K562 (cell line): Measurements from ENCODE around the gene RERE. TPM values are rescaled to one million over a fixed set of nuclear protein-coding genes. Genes with fewer than 3 reads are reported as not detected.

Experiments
- ATAC-seq: fragments of 200-7000 bp; cut with Tn5 transposase; 3 replicates; pipeline ENCODE4 v1.9.1; 2020; ENCODE audit warnings: moderate library complexity
- BruUV-seq: library from RNA; stranded (reverse); fragments of 400-500 nt; replicated peaks from 2 replicates; lab custom pipeline; 2021; lab: Mats Ljungman, UMichigan
- CTCF ChIA-PET: fragments of 300-600 bp; formaldehyde crosslinking; extraction: SDS; loops from one replicate; lab custom pipeline; 2021; ENCODE audit warnings: low intra/inter-chr PET ratio; lab: Yijun Ruan, JAX
- POLR2A ChIA-PET: fragments of 300-600, 350-650 bp; sonication (Branson Sonifier 250); formaldehyde crosslinking; extraction: SDS; loops from one replicate; lab custom pipeline; 2021; ENCODE audit warnings: antibody characterized with exemption, inconsistent platforms; lab: Yijun Ruan, JAX
- DNase-seq, 4 experiments: peaks; one replicate each; pipeline versions ENCODE4 v3.0.0 to v3.0.0-alpha.2; 2011 to 2018; ENCODE audit warnings: low spot score in 3 of 4, mixed read lengths in 3 of 4; ENCODE audit errors: extremely low read depth in 1 of 4
- FAIRE-seq: peaks from 2 replicates; lab custom pipeline; 2011; peaks lifted over from hg19 to GRCh38; lab: Jason Lieb, UNC
- H2AFZ ChIP-seq: 2 replicates; pipeline ENCODE4 v1.6.0; 2011; ENCODE audit warnings: low read depth, low read length, control low read depth, inconsistent platforms
- H3K27ac ChIP-seq: fragments of 200-600 bp; 3 replicates; pipeline ENCODE4 v1.8.0; 2011; ENCODE audit warnings: low read depth, mild to moderate bottlenecking, control low read depth, inconsistent platforms, low read length, moderate library complexity, mixed read lengths; ENCODE audit errors: extremely low read depth
- H3K27me3 ChIP-seq, 2 experiments: fragments of 300-600 bp in 1 of 2; 2 replicates in 1 of 2; 3 replicates in 1 of 2; pipeline versions ENCODE4 v1.6.0 to v1.8.0; 2011; ENCODE audit warnings: inconsistent platforms in 2 of 2, low read length in 2 of 2, mild to moderate bottlenecking in 1 of 2, mixed read lengths in 1 of 2, moderate library complexity in 1 of 2; ENCODE audit not compliant: control insufficient read depth in 2 of 2, insufficient read depth in 2 of 2
- H3K36me3 ChIP-seq: fragments of 300-600 bp; 3 replicates; pipeline ENCODE4 v1.8.0; 2011; ENCODE audit warnings: mild to moderate bottlenecking, low read length, inconsistent platforms; ENCODE audit not compliant: control insufficient read depth, insufficient read depth
- H3K4me1 ChIP-seq, 2 experiments: fragments of 200-600 bp in 1 of 2; replicated peaks in 1 of 2; 2 replicates in 1 of 2; 3 replicates in 1 of 2; pipeline versions ENCODE4 v1.5.1 to v1.8.0; 2011; ENCODE audit warnings: inconsistent platforms in 2 of 2, low read length in 2 of 2, mild to moderate bottlenecking in 1 of 2, mixed read lengths in 1 of 2, moderate library complexity in 1 of 2; ENCODE audit not compliant: control insufficient read depth in 2 of 2, insufficient read depth in 2 of 2
- H3K4me2 ChIP-seq: 2 replicates; pipeline ENCODE4 v1.6.1; 2011; ENCODE audit warnings: low read length, control low read depth, inconsistent platforms, mixed read lengths; ENCODE audit not compliant: insufficient read depth
- H3K4me3 ChIP-seq: fragments of 200-600 bp; sonication (generic), shearing (Covaris generic); 2 replicates; pipeline ENCODE4 v1.5.1; 2016; ENCODE audit warnings: control low read depth, inconsistent platforms
- H3K79me2 ChIP-seq: fragments of 200-600 bp; 3 replicates; pipeline ENCODE4 v1.8.0; 2011; ENCODE audit warnings: low read length, inconsistent platforms; ENCODE audit not compliant: control insufficient read depth, insufficient read depth
- H3K9ac ChIP-seq, 2 experiments: 2 replicates each; pipeline versions ENCODE4 v1.6.0 to v1.6.1; 2011; ENCODE audit warnings: low read depth in 2 of 2, low read length in 2 of 2, control low read depth in 1 of 2, inconsistent platforms in 1 of 2, mild to moderate bottlenecking in 1 of 2, mixed read lengths in 1 of 2; ENCODE audit not compliant: insufficient read depth in 1 of 2
- H3K9me1 ChIP-seq: one replicate; pipeline ENCODE4 v1.6.0; 2011; ENCODE audit warnings: inconsistent platforms, mild to moderate bottlenecking, low read length, moderate library complexity; ENCODE audit not compliant: control insufficient read depth, insufficient read depth
- H3K9me3 ChIP-seq: replicated peaks from 2 replicates; pipeline ENCODE4 v1.5.1; 2011; ENCODE audit warnings: low read depth, low read length, inconsistent platforms; ENCODE audit not compliant: control insufficient read depth, insufficient read depth
- H4K20me1 ChIP-seq: replicated peaks from 2 replicates; pipeline ENCODE4 v1.6.1; 2011; ENCODE audit warnings: low read length, inconsistent platforms, mixed read lengths; ENCODE audit not compliant: control insufficient read depth, insufficient read depth
- CC2D1A ChIP-seq: fragments of 450-650 bp; IDR thresholded peaks from 2 replicates; pipeline ENCODE4 v1.6.1; 2017; ENCODE audit warnings: mild to moderate bottlenecking
- ETV1 ChIP-seq: fragments of 450-650 bp; conservative IDR thresholded peaks from 2 replicates; pipeline ENCODE4 v1.6.1; 2016; ENCODE audit warnings: missing genetic modification characterization, control low read depth, low read depth, missing compliant biosample characterization
- HLTF ChIP-seq: fragments of 450-650 bp; IDR thresholded peaks from 2 replicates; pipeline ENCODE4 v1.6.1; 2016
- PCBP1 ChIP-seq: fragments of 200-400 bp; formaldehyde crosslinking; IDR thresholded peaks from 2 replicates; pipeline ENCODE4 v1.6.1; 2018; ENCODE audit warnings: mild to moderate bottlenecking, low read depth, low read length; ENCODE audit not compliant: poor library complexity, severe bottlenecking
- RAD21 ChIP-seq, 2 experiments: fragments of 250-450 bp in 1 of 2; fragments of 450-650 bp in 1 of 2; sonication (Bioruptor Pico) in 1 of 2; formaldehyde crosslinking in 1 of 2; IDR thresholded peaks in 1 of 2; conservative IDR thresholded peaks in 1 of 2; 2 replicates each; pipeline versions ENCODE4 v1.4.0 to v1.8.0; 2020 to 2022; ENCODE audit warnings: mild to moderate bottlenecking in 2 of 2, moderate library complexity in 1 of 2
- RB1 ChIP-seq: fragments of 450-650 bp; IDR thresholded peaks from 2 replicates; pipeline ENCODE4 v1.6.1; 2017; ENCODE audit warnings: low read depth, mild to moderate bottlenecking
- SMC3 ChIP-seq: conservative IDR thresholded peaks from 2 replicates; pipeline ENCODE4 v1.6.1; 2011; ENCODE audit warnings: low read depth, low read length, improper control_type of control experiment; ENCODE audit not compliant: insufficient read depth
- ZNF695 ChIP-seq: fragments of 450-650 bp; formaldehyde crosslinking; IDR thresholded peaks from 2 replicates; pipeline ENCODE4 v1.4.0; 2020; ENCODE audit warnings: mild to moderate bottlenecking, moderate library complexity
- WGBS: fragments of 100-300 bp; shearing (Covaris generic); methylation state at CpG from one replicate; pipeline ENCODE4 v1.1.6; 2016; ENCODE audit warnings: low coverage, mixed read lengths; ENCODE audit not compliant: insufficient coverage; ENCODE audit errors: missing lambda C conversion rate; 5-methylcytosine and 5-hydroxymethylcytosine counted together
- in situ Hi-C: fragments of 300-500 bp; cut with MboI; formaldehyde crosslinking; loops from 4 replicates; pipeline ENCODE4 v1.15.0; 2018; ENCODE audit warnings: inconsistent platforms, mixed read lengths
- intact Hi-C: fragments of 100-400 bp; cut with micrococcal nuclease; formaldehyde crosslinking; loops from 2 replicates; pipeline ENCODE4 v1.14.2; 2022
- polyA plus RNA-seq, 8 experiments: library from polyadenylated mRNA; depleted of rRNA in 4 of 8; stranded (reverse) in 5 of 8; unstranded in 3 of 8; fragments of >200 nt; fragmentation: Nextera tagmentation in 2 of 8; fragmentation: Illumina TruSeq in 1 of 8; extraction: Ambion mirVana in 2 of 8; extraction: Trizol in 1 of 8; gene quantifications; 2 replicates each; pipeline versions ENCODE4 v1.2.1 to v1.2.3, GENCODE V29; 2011 to 2014; ENCODE audit warnings: inconsistent platforms in 1 of 8, missing spikeins in 1 of 8
- total RNA-seq, 7 experiments: library from RNA; depleted of rRNA in 6 of 7; stranded (reverse); fragments of >200 nt in 6 of 7; fragmentation: Illumina TruSeq in 2 of 7; extraction: Trizol in 2 of 7; gene quantifications; 2 replicates each; pipeline versions ENCODE4 v1.2.1 to v1.2.3, GENCODE V29; 2011 to 2021; ENCODE audit warnings: low replicate concordance in 1 of 7
- TF ChIP-seq, protein P1 (sequence below), 2 experiments: IDR thresholded peaks in 1 of 2; conservative IDR thresholded peaks in 1 of 2; 2 replicates each; pipeline ENCODE4 v1.6.1; 2016; ENCODE audit warnings: low read depth in 2 of 2, mild to moderate bottlenecking in 1 of 2, missing compliant biosample characterization in 1 of 2, missing genetic modification characterization in 1 of 2, moderate library complexity in 1 of 2
- TF ChIP-seq, protein P2 (sequence below), 3 experiments: fragments of 200-800 bp in 1 of 3; sonication (Bioruptor generic) in 1 of 3; sonication (generic) in 1 of 3; formaldehyde crosslinking in 1 of 3; IDR thresholded peaks; 2 replicates each; pipeline versions ENCODE4 v1.6.1 to v1.8.0; 2016 to 2022; ENCODE audit warnings: mild to moderate bottlenecking in 2 of 3, missing compliant biosample characterization in 2 of 3, missing genetic modification characterization in 2 of 3, missing genetic modification reagents in 1 of 3
- TF ChIP-seq, protein P3 (sequence below): fragments of 450-650 bp; IDR thresholded peaks from 2 replicates; pipeline ENCODE4 v1.6.1; 2018; ENCODE audit not compliant: partially characterized antibody

Gene RERE
- total and polyA plus RNA-seq, 9 of the 15 experiments (the other 6 are each of a cell fraction or from before 2014, with no cell fraction given): 3.0 to 51.5 (median 13.4) TPM

DNA sequence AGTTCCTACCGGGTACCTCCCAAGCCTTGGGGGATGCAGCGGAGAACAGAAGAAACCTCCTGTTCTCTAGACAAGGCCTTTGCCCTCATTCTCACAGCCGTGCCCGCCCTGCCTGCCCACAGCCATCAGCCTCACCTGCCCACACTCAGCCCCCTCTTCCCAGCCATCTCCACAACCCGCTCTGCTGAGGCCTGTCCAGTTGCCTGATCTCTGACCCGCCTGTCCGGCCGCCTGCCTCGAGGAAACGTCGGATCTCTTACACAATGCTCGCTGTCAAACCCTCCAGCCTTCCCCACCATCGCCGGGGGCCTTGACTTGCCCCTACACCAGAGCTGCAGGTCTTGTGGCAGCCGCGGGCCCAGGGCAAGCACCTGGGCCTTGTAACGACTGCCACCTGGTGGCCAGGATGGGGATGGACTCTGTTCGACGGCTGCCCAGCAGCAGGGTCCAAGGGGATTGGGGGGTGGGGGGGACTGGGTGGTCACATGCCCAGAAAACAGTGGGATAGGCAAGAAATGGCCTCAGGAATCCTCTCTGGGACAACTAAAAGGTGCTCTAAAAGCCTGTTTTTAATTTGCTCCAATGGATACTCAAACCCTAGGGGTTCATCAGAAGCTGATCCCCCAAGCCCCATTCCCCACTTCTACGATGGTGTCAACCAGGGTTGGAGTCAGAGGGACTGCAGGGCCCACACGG, 468.5 kb downstream of the RERE start:
- Histone ChIP-seq H3K9me3 (no peaks in the 10 kb centered on the region), H3K36me3 (peaks cover 5% of the 10 kb centered on the region; the same call in 2 of the 3 replicates), H3K79me2 (no peaks in the 10 kb centered on the region), H3K9ac (no peak overlapping the region), H4K20me1 (peaks cover 34% of the 10 kb centered on the region), H3K9me1 (peaks cover 3% of the 10 kb centered on the region), H3K4me3 (no peak overlapping the region), H3K27ac (no peak overlapping the region), H3K4me2 (no peak overlapping the region), H3K4me1 (peaks cover 0 to 25% of the 10 kb centered on the region in 2 experiments; a peak in 2 of 5 replicates), H2AFZ (no peak overlapping the region), H3K27me3 (peaks cover 22 to 46% of the 10 kb centered on the region in 2 experiments)
- intact Hi-C loops (loop anchor here (1.0 to 5.0 kb wide), 4 partner anchors 318 to 682 kb away; no protein-coding TSS in a partner anchor), in situ Hi-C loops (no loop called here)
- peak; percentile 76 to 94 (median 90) for DNase-seq
- WGBS: 7% methylated on average over 18 of the region's 21 CpGs
- no TSS peak for BruUV-seq
- FAIRE-seq: peak; percentile 55
- ChIA-PET POLR2A (interaction anchor here (0.6 to 0.7 kb wide), 2 partner anchors 373 to 382 kb away, joined by 3 to 6 read pairs; no protein-coding TSS in a partner anchor), CTCF (interaction anchor here (0.5 to 5.0 kb wide), 10 partner anchors 23 to 681 kb away, joined by 3 to 35 read pairs (median 8); no protein-coding TSS in a partner anchor)
- peak; percentile 85 for ATAC-seq
- peak; percentile 79 for TF ChIP-seq PCBP1
- TF ChIP-seq HLTF: 0 out of 2 replicates have a peak, but pooled peaks have one; percentile 71
- TF ChIP-seq, protein P1, sequence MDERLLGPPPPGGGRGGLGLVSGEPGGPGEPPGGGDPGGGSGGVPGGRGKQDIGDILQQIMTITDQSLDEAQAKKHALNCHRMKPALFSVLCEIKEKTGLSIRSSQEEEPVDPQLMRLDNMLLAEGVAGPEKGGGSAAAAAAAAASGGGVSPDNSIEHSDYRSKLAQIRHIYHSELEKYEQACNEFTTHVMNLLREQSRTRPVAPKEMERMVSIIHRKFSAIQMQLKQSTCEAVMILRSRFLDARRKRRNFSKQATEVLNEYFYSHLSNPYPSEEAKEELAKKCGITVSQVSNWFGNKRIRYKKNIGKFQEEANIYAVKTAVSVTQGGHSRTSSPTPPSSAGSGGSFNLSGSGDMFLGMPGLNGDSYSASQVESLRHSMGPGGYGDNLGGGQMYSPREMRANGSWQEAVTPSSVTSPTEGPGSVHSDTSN (CRISPR knock-in tag; IDR thresholded peaks at IDR 0.05; ENCODE audit: low read depth): no peak
- TF ChIP-seq, protein P1 (tag; conservative IDR thresholded peaks at IDR 0.05; ENCODE audit: low read depth): no peak
- no peak for TF ChIP-seq ETV1
- TF ChIP-seq, protein P2, sequence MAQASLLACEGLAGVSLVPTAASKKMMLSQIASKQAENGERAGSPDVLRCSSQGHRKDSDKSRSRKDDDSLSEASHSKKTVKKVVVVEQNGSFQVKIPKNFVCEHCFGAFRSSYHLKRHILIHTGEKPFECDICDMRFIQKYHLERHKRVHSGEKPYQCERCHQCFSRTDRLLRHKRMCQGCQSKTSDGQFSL (CRISPR knock-in tag; IDR thresholded peaks at IDR 0.05): 0 out of 2 replicates have a peak, but pooled peaks have one; percentile 1
- TF ChIP-seq, protein P2 (tag; IDR thresholded peaks at IDR 0.05): 0 out of 4 replicates have a peak, but pooled peaks of 1 of the 2 experiments have one; percentile 37
- peak; percentile 62; the same call in 1 of the 2 replicates for TF ChIP-seq RB1
- peak; percentile 88 to 92 for TF ChIP-seq RAD21 (CRISPR knock-in tag; conservative IDR thresholded peaks at IDR 0.05 in 1 of 2, IDR thresholded peaks at IDR 0.05 in 1 of 2)
- no peak for TF ChIP-seq ZNF695 (CRISPR knock-in tag)
- TF ChIP-seq SMC3: peak; percentile 94
- TF ChIP-seq CC2D1A: peak; percentile 62; the same call in 1 of the 2 replicates
- TF ChIP-seq, protein P3, sequence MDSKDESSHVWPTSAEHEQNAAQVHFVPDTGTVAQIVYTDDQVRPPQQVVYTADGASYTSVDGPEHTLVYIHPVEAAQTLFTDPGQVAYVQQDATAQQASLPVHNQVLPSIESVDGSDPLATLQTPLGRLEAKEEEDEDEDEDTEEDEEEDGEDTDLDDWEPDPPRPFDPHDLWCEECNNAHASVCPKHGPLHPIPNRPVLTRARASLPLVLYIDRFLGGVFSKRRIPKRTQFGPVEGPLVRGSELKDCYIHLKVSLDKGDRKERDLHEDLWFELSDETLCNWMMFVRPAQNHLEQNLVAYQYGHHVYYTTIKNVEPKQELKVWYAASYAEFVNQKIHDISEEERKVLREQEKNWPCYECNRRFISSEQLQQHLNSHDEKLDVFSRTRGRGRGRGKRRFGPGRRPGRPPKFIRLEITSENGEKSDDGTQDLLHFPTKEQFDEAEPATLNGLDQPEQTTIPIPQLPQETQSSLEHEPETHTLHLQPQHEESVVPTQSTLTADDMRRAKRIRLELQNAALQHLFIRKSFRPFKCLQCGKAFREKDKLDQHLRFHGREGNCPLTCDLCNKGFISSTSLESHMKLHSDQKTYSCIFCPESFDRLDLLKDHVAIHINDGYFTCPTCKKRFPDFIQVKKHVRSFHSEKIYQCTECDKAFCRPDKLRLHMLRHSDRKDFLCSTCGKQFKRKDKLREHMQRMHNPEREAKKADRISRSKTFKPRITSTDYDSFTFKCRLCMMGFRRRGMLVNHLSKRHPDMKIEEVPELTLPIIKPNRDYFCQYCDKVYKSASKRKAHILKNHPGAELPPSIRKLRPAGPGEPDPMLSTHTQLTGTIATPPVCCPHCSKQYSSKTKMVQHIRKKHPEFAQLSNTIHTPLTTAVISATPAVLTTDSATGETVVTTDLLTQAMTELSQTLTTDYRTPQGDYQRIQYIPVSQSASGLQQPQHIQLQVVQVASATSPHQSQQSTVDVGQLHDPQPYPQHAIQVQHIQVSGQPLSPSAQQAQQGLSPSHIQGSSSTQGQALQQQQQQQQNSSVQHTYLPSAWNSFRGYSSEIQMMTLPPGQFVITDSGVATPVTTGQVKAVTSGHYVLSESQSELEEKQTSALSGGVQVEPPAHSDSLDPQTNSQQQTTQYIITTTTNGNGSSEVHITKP: peak; percentile 93
